Erythroblast (primary cell): Measurements from ENCODE around the gene VRK2.

Experiments
- DNase-seq, 2 experiments: peaks; one replicate each; lab custom pipeline; 2025; lab: John Stamatoyannopoulos, UW
- GATA1 ChIP-seq: IDR thresholded peaks from 2 replicates; pipeline ENCODE4 v1.6.1; 2011; ENCODE audit warnings: low read depth, mild to moderate bottlenecking, control low read depth, low read length, moderate library complexity
- POLR2A ChIP-seq: IDR thresholded peaks from 2 replicates; pipeline ENCODE4 v1.6.1; 2011; ENCODE audit warnings: mild to moderate bottlenecking, low read length

The VRK2 gene

GRCh38 chr2:58044145-58044544 lies 2.5 kb upstream of the VRK2 start:
- no peak for DNase-seq
- no peak for TF ChIP-seq POLR2A
- no peak for TF ChIP-seq GATA1

- DNase-seq, result peak in 1 of 2 experiments; percentile 15
- TF ChIP-seq POLR2A (no peak), GATA1 (no peak)
Observed at GRCh38 chr2:58045580-58046334, 849 bp upstream of the VRK2 start.

- no peak for DNase-seq
- TF ChIP-seq POLR2A, result no peak
- TF ChIP-seq GATA1, result no peak
Observed at GRCh38 chr2:58046335-58046584, 346 bp upstream of the VRK2 start.

- TF ChIP-seq GATA1, result no peak
- no peak for TF ChIP-seq POLR2A
- peak; percentile 49 to 56 for DNase-seq
Observed at GRCh38 chr2:58047373-58047935, 848 bp downstream of the VRK2 start.

GRCh38 chr2:58047961-58048360 lies 1.4 kb downstream of the VRK2 start:
- peak; percentile 71 to 86 for DNase-seq
- TF ChIP-seq GATA1, result no peak

GRCh38 chr2:58051445-58051844 lies 4.8 kb downstream of the VRK2 start:
- DNase-seq, result no peak
- TF ChIP-seq POLR2A (no peak), GATA1 (no peak)

GRCh38 chr2:58052978-58053377 lies 6.4 kb downstream of the VRK2 start:
- no peak for DNase-seq

GRCh38 chr2:58054264-58054663 lies 7.7 kb downstream of the VRK2 start:
- DNase-seq, result no peak
- TF ChIP-seq GATA1, result no peak
- no peak for TF ChIP-seq POLR2A

More at GRCh38 chr2:58052978-58053377, 6.4 kb downstream of the VRK2 start:
- no peak for TF ChIP-seq POLR2A
- no peak for TF ChIP-seq GATA1

GRCh38 chr2:58055033-58055786 lies 8.6 kb downstream of the VRK2 start:
- TF ChIP-seq GATA1 (no peak), POLR2A (no peak)
- DNase-seq, result no peak

- DNase-seq, result no peak
- no peak for TF ChIP-seq POLR2A
- no peak for TF ChIP-seq GATA1
Observed at GRCh38 chr2:58056192-58056916, 9.7 kb downstream of the VRK2 start.

- no peak for TF ChIP-seq GATA1
- no peak for TF ChIP-seq POLR2A
- DNase-seq, result no peak
Observed at GRCh38 chr2:58057707-58058530, 11.3 kb downstream of the VRK2 start.

- TF ChIP-seq GATA1, result no peak
- TF ChIP-seq POLR2A, result no peak
- DNase-seq, result no peak
Observed at GRCh38 chr2:58063641-58064040, 17.0 kb downstream of the VRK2 start.

GRCh38 chr2:58064086-58064485 lies 17.5 kb downstream of the VRK2 start:
- TF ChIP-seq GATA1 (no peak), POLR2A (no peak)
- DNase-seq, result no peak
